Gastroesophageal sphincter (tissue), 4 donors: ENCODE measurements around the gene BIN2. TPM values are rescaled to one million over a fixed set of nuclear protein-coding genes. Genes with fewer than 3 reads are reported as not detected.

Source experiments
- ATAC-seq: fragments of 150-250 bp; one replicate; pipeline ENCODE4 v1.9.1; 2016; ENCODE audit warnings: mild to moderate bottlenecking, moderate library complexity
- H3K27ac ChIP-seq, 4 donors: fragments of 200-600 bp; sonication (generic) in 3 of 4; 1 replicate in 3 of 4; 2 replicates in 1 of 4; pipeline ENCODE4 v1.5.1; 2016 to 2019
- H3K27me3 ChIP-seq: fragments of 200-600 bp; sonication (generic); one replicate; pipeline ENCODE4 v1.5.1; 2019
- H3K36me3 ChIP-seq, 2 donors: fragments of 200-600 bp; sonication (generic); one replicate each; pipeline ENCODE4 v1.5.1; 2019; ENCODE audit warnings: control low read depth in 1 of 2
- H3K4me1 ChIP-seq, 3 donors: fragments of 200-600 bp; sonication (generic); 1 replicate in 2 of 3; 2 replicates in 1 of 3; pipeline ENCODE4 v1.5.1; 2016 to 2019; ENCODE audit warnings: control low read depth in 2 of 3
- H3K4me3 ChIP-seq, 2 donors: fragments of 200-600 bp; sonication (generic); one replicate each; pipeline ENCODE4 v1.5.1; 2019; ENCODE audit warnings: mild to moderate bottlenecking in 1 of 2, moderate library complexity in 1 of 2
- H3K9me3 ChIP-seq, 3 donors: fragments of 200-600 bp; sonication (generic); one replicate each; pipeline ENCODE4 v1.5.1; 2017 to 2019; ENCODE audit warnings: control low read depth in 2 of 3
- CTCF ChIP-seq, 4 experiments: fragments of 200-600 bp in 2 of 4; fragments of 450-650 bp in 2 of 4; sonication (generic) in 1 of 4; IDR thresholded peaks; one replicate each; pipeline ENCODE4 v1.5.1; 2017 to 2019; ENCODE audit warnings: antibody characterized with exemption in 4 of 4, mild to moderate bottlenecking in 2 of 4, moderate library complexity in 2 of 4
- EP300 ChIP-seq: sonication (generic); formaldehyde crosslinking; IDR thresholded peaks from one replicate; pipeline ENCODE4 v1.6.1; 2017; ENCODE audit warnings: antibody characterized with exemption, mild to moderate bottlenecking
- POLR2A ChIP-seq, 2 donors: fragments of 450-650 bp; IDR thresholded peaks; one replicate each; pipeline ENCODE4 v1.6.1; 2017; ENCODE audit warnings: antibody characterized with exemption in 2 of 2, mild to moderate bottlenecking in 2 of 2, moderate library complexity in 1 of 2
- POLR2AphosphoS5 ChIP-seq: sonication (generic); formaldehyde crosslinking; IDR thresholded peaks from one replicate; pipeline ENCODE4 v1.6.1; 2017; ENCODE audit warnings: antibody characterized with exemption
- WGBS, 2 donors: methylation state at CpG; one replicate each; pipeline ENCODE4 v1.1.5; 2018; ENCODE audit warnings: low coverage in 1 of 2; 5-methylcytosine and 5-hydroxymethylcytosine counted together
- total RNA-seq, 4 donors: library from RNA; depleted of rRNA; stranded (reverse); fragments of >200 nt; gene quantifications; one replicate each; pipeline ENCODE4 v1.1.0, GENCODE V29; 2016

Gene BIN2
- total RNA-seq, 4 donors from 2014 or later, result 0.62 to 5.4 (median 2.0) TPM

- no peak for ATAC-seq
- H3K27me3 ChIP-seq, result no peaks in the 10 kb centered on the region
- H3K4me1 ChIP-seq, result peaks cover 0 to 11% (median 0%) of the 10 kb centered on the region in 3 donors
- no peak overlapping the region for H3K4me3 ChIP-seq
- 75 to 87% methylated on average over 4 of the region's 4 CpGs for whole genome bisulfite sequencing, 2 donors
- no peaks in the 10 kb centered on the region for H3K9me3 ChIP-seq
- no peaks in the 10 kb centered on the region for H3K36me3 ChIP-seq
- no peak for TF ChIP-seq CTCF (IDR thresholded peaks at IDR 0.05)
- no peak for TF ChIP-seq POLR2A (IDR thresholded peaks at IDR 0.05)
- TF ChIP-seq POLR2AphosphoS5, result no peak
- TF ChIP-seq EP300, result no peak
- no peak overlapping the region for H3K27ac ChIP-seq
These were observed 45.6 kb upstream of the BIN2 start for GRCh38 chr12:51369581-51369980.

- no peak for ATAC-seq
- 68 to 71% methylated on average over 4 to 10 of the region's 17 CpGs for WGBS, 2 donors
- H3K9me3 ChIP-seq, result no peaks in the 10 kb centered on the region
These were observed 44.9 kb upstream of the BIN2 start for GRCh38 chr12:51368640-51369517.

GRCh38 chr12:51365276-51365675, 41.3 kb upstream of the BIN2 start:
- 92 to 100% methylated on average over 3 to 6 of the region's 10 CpGs for WGBS, 2 donors
- ATAC-seq, result no peak
- no peak for TF ChIP-seq CTCF (IDR thresholded peaks at IDR 0.05)
- TF ChIP-seq EP300, result no peak
- TF ChIP-seq POLR2AphosphoS5, result no peak
- TF ChIP-seq POLR2A (IDR thresholded peaks at IDR 0.05), result no peak

More at GRCh38 chr12:51368640-51369517, 44.9 kb upstream of the BIN2 start:
- Histone ChIP-seq H3K36me3 (no peaks in the 10 kb centered on the region), H3K4me1 (peaks cover 0 to 11% (median 0%) of the 10 kb centered on the region in 3 donors), H3K27ac (peak overlapping the region in 1 of 4 donors; percentile 11), H3K27me3 (no peaks in the 10 kb centered on the region), H3K4me3 (no peak overlapping the region)
- no peak for TF ChIP-seq POLR2AphosphoS5
- no peak for TF ChIP-seq EP300
- TF ChIP-seq CTCF (IDR thresholded peaks at IDR 0.05), result no peak
- no peak for TF ChIP-seq POLR2A (IDR thresholded peaks at IDR 0.05)

DNA sequence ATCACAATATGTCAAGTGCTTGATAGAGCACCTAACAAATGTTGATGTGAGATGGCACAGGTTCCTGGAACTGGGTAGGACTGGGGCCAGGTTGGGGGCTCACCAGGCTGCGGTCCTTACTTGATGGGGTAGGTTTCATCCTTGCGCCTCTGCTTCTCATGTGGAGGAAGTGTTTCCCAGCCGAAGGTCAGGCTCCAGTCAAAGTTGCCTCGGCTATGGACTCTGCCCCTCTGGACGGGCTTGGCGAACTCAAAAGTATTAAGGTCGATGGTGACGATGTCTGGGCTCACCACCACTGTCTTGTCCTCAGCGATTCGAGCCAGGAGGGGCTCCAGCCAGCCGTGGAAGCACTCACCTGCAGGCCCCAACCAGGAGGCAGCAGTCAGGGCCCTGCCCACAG, 40.0 kb upstream of the BIN2 start:
- no peak for ATAC-seq
- no CpG with 5 or more reads among the region's 11 CpGs for WGBS, 2 donors

More at GRCh38 chr12:51365276-51365675, 41.3 kb upstream of the BIN2 start:
- no peaks in the 10 kb centered on the region for H3K4me1 ChIP-seq
- no peaks in the 10 kb centered on the region for H3K36me3 ChIP-seq
- H3K27me3 ChIP-seq, result no peaks in the 10 kb centered on the region
- H3K4me3 ChIP-seq, result no peak overlapping the region
- no peaks in the 10 kb centered on the region for H3K9me3 ChIP-seq
- H3K27ac ChIP-seq, result no peak overlapping the region

More for the DNA sequence above, 40.0 kb upstream of the BIN2 start:
- TF ChIP-seq CTCF (IDR thresholded peaks at IDR 0.05) (no peak), POLR2AphosphoS5 (no peak), EP300 (no peak), POLR2A (IDR thresholded peaks at IDR 0.05) (no peak)
- no peak overlapping the region for H3K27ac ChIP-seq
- no peak overlapping the region for H3K4me3 ChIP-seq
- no peaks in the 10 kb centered on the region for H3K4me1 ChIP-seq
- no peaks in the 10 kb centered on the region for H3K27me3 ChIP-seq
- no peaks in the 10 kb centered on the region for H3K36me3 ChIP-seq
- no peaks in the 10 kb centered on the region for H3K9me3 ChIP-seq
